Right lobe of liver (tissue), 6 donors: ENCODE data around the gene B3GNT8. TPM values are rescaled to one million over a fixed set of nuclear protein-coding genes. Genes with fewer than 3 reads are reported as not detected.

ENCODE experiments used
- ATAC-seq, 4 donors: fragments of 200-7000 bp; cut with Tn5 transposase; one replicate each; pipeline ENCODE4 v1.9.1; 2020; ENCODE audit warnings: mild to moderate bottlenecking in 4 of 4, moderate library complexity in 4 of 4
- DNase-seq, 3 donors: peaks; one replicate each; pipeline ENCODE4 v3.0.0-alpha.2; 2020
- H3K27ac ChIP-seq, 3 donors: fragments of 200-600 bp; one replicate each; pipeline ENCODE4 v1.8.0; 2022
- H3K27me3 ChIP-seq, 2 donors: fragments of 200-600 bp; one replicate each; pipeline ENCODE4 v1.8.0; 2022
- H3K36me3 ChIP-seq, 4 donors: fragments of 200-600 bp; sonication (generic) in 1 of 4; one replicate each; pipeline versions ENCODE4 v1.5.1 to v1.8.0; 2017 to 2022; ENCODE audit warnings: control low read depth in 1 of 4
- H3K4me1 ChIP-seq, 4 donors: fragments of 200-600 bp; sonication (generic) in 1 of 4; one replicate each; pipeline versions ENCODE4 v1.5.1 to v1.8.0; 2017 to 2022; ENCODE audit warnings: control low read depth in 1 of 4
- H3K4me3 ChIP-seq, 3 donors: fragments of 200-600 bp; one replicate each; pipeline ENCODE4 v1.8.0; 2022
- H3K9me3 ChIP-seq, 4 donors: fragments of 200-600 bp; sonication (generic) in 1 of 4; one replicate each; pipeline versions ENCODE4 v1.5.1 to v1.8.0; 2017 to 2022; ENCODE audit warnings: control low read depth in 1 of 4
- POLR2A ChIP-seq: fragments of 450-650 bp; IDR thresholded peaks from one replicate; pipeline ENCODE4 v1.6.1; 2017; ENCODE audit warnings: antibody characterized with exemption, mild to moderate bottlenecking
- WGBS: methylation state at CpG from one replicate; pipeline ENCODE4 v1.1.6; 2018; ENCODE audit warnings: low coverage, low lambda C conversion rate; ENCODE audit not compliant: insufficient coverage; ENCODE audit errors: missing lambda C conversion rate; 5-methylcytosine and 5-hydroxymethylcytosine counted together
- intact Hi-C, 2 donors: fragments of 100-400 bp; cut with DNase I; formaldehyde crosslinking; loops; one replicate each; pipeline versions ENCODE4 v1.11.2 to v1.14.1; 2022
- total RNA-seq, 6 experiments: library from RNA; depleted of rRNA in 2 of 6; stranded (reverse); fragments of >200 nt in 2 of 6; fragmentation: NEBNext Ultra II Directional in 3 of 6; extraction: Animal tissue kit (Norgen Biotek cat#: 25700) in 3 of 6; gene quantifications; one replicate each; pipeline versions ENCODE4 v1.1.0 to v1.2.4, GENCODE V29; 2016 to 2023
- TF ChIP-seq, protein P1 (sequence below), 4 donors: fragments of 200-600 bp in 3 of 4; fragments of 450-650 bp in 1 of 4; IDR thresholded peaks; one replicate each; pipeline versions ENCODE4 v1.5.1 to v1.8.0; 2016 to 2022; ENCODE audit warnings: antibody characterized with exemption in 4 of 4, mild to moderate bottlenecking in 2 of 4
- donor health status: DM: no; HTN: yes; CAD: no.
- donor health status: DM: no; HTN: no; CAD: no.
- donor health status: DM: no; HTN: no; CAD: no.
- donor health status: DM: no; HTN: yes; CAD: no.
- donor health status: DM: no; HTN: yes; CAD: no.

Gene B3GNT8
- total RNA-seq, 6 experiments from 2014 or later, result 0.50 to 1.2 (median 0.63) TPM

DNA sequence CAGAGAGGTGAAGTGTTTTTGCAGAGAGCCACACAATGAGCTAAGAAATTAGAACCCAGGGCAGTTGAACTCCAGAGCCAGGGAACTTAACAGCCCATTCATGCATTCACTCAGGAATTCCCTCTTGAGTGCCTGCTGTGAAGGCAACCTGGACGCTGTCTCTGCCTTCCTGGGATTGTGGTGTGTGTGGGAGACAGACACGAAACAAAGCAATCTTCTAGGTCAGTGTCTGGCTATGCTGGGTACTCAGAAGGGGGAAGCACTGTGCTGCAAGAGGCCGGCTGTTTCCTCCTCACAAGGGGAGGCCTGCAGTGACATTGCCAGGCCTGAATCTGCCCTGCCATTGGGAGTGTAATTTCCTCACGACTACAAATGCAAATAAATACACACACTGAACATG lies 19.9 kb downstream of the B3GNT8 start:
- DNase-seq, result no peak

DNA sequence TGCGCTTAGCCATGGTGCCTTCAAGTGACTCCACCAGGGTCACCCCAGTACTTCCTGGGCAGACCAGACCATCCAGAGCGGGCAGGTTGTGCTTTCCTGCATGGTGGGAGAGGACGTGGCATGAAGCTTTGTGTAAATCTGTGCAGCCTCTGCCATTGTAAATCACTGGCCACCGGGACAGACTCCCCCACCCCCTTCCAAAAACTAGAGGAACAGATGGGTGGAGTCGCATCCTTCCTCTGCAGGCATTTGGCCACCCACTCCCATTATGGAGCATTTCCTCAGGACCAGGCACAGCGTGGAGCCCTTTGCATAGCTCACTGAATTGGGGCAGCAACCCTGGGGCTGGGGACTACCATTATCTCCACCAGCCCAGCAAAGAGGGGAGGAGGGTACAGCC lies 21.4 kb downstream of the B3GNT8 start:
- H3K36me3 ChIP-seq, result no peaks in the 10 kb centered on the region
- no peak for ATAC-seq
- no peaks in the 10 kb centered on the region for H3K27me3 ChIP-seq
- H3K4me3 ChIP-seq, result no peak overlapping the region
- intact Hi-C loops, result no loop called here
- TF ChIP-seq POLR2A, result no peak
- TF ChIP-seq, protein P1, sequence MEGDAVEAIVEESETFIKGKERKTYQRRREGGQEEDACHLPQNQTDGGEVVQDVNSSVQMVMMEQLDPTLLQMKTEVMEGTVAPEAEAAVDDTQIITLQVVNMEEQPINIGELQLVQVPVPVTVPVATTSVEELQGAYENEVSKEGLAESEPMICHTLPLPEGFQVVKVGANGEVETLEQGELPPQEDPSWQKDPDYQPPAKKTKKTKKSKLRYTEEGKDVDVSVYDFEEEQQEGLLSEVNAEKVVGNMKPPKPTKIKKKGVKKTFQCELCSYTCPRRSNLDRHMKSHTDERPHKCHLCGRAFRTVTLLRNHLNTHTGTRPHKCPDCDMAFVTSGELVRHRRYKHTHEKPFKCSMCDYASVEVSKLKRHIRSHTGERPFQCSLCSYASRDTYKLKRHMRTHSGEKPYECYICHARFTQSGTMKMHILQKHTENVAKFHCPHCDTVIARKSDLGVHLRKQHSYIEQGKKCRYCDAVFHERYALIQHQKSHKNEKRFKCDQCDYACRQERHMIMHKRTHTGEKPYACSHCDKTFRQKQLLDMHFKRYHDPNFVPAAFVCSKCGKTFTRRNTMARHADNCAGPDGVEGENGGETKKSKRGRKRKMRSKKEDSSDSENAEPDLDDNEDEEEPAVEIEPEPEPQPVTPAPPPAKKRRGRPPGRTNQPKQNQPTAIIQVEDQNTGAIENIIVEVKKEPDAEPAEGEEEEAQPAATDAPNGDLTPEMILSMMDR (IDR thresholded peaks at IDR 0.05), result no peak
- peaks cover 0 to 25% (median 8%) of the 10 kb centered on the region in 4 donors for H3K4me1 ChIP-seq
- DNase-seq, result no peak
- no peak overlapping the region for H3K27ac ChIP-seq
- H3K9me3 ChIP-seq, result no peaks in the 10 kb centered on the region
- WGBS, result 71% methylated on average over 1 of the region's 6 CpGs

More for the DNA sequence above, 19.9 kb downstream of the B3GNT8 start:
- Histone ChIP-seq H3K27ac (no peak overlapping the region), H3K27me3 (no peaks in the 10 kb centered on the region), H3K4me1 (peaks cover 0 to 25% (median 8%) of the 10 kb centered on the region in 4 donors), H3K9me3 (no peaks in the 10 kb centered on the region), H3K4me3 (no peak overlapping the region), H3K36me3 (no peaks in the 10 kb centered on the region)
- intact Hi-C loops, result no loop called here
- peak in 2 of 4 donors; percentile 17 to 54 for ATAC-seq
- 40% methylated on average over 4 of the region's 4 CpGs for WGBS
- no peak for TF ChIP-seq POLR2A
- TF ChIP-seq, protein P1 (IDR thresholded peaks at IDR 0.05), result no peak

DNA sequence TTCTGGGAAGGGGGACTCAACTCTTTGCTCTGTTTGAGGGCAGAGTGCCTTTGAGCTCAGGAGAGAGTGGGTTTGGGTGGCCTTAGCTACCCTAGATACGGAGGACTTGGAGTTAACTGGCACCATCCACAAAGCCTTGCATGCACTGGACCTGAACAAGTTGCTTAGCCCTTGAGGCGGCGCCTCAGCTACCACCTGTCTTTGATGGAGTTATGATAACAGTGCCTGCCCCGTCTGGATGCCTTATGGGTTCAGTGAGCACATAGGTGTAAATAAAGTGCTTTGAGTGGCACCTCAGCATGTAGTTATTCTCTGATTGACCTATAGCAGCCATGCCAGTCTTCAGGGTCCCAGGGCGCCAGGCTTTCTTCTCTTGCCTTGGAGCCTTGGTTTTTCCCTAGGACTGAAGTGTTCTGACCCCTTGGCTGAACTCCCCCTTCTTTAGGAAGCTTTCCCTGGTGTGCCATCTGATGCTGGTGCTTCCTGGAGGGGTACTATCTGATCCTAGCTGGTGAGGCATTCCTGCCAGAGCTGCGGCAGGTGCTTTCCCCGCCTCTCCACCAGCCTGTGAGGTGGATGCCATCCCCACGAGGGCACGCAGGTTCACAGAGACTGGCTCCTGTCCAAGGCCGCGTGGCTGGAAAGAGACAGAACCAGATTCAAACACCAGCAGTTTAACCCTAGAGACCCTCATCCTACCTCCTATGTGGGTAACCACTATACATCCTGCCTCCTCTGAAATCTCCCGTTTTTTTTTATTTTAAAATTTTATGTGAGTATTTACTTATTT lies 23.8 kb downstream of the B3GNT8 start:
- peak in 2 of 4 donors; percentile 18 to 48 for ATAC-seq

DNA sequence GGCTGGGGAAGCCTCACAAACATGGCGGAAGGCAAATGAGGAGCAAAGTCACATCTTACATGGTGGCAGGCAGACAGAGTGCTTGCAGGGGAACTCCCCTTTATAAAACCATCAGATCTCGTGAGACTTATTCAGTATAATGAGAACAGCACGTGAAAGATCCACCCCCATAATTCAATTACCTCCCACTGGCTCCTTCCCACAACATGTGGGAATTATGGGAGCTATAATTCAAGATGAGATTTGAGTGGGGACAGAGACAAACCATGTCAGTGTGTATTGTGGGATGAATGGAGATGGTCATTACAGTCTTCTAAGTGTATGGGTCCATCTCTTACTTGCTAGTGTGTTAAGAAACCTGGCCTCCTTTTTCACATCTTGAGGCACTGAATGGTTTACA lies 25.2 kb downstream of the B3GNT8 start:
- ATAC-seq (no peak), DNase-seq (no peak)
- no peaks in the 10 kb centered on the region for H3K9me3 ChIP-seq
- H3K36me3 ChIP-seq, result no peaks in the 10 kb centered on the region
- no peak overlapping the region for H3K4me3 ChIP-seq
- TF ChIP-seq, protein P1 (IDR thresholded peaks at IDR 0.05), result no peak
- no peak for TF ChIP-seq POLR2A
- H3K27me3 ChIP-seq, result no peaks in the 10 kb centered on the region
- intact Hi-C loops, result no loop called here
- H3K27ac ChIP-seq, result no peak overlapping the region
- WGBS, result 80% methylated on average over 3 of the region's 3 CpGs
- H3K4me1 ChIP-seq, result peaks cover 0 to 16% (median 4%) of the 10 kb centered on the region in 4 donors

More for the DNA sequence above, 23.8 kb downstream of the B3GNT8 start:
- peak in 1 of 3 donors; percentile 27 for DNase-seq
- Histone ChIP-seq H3K4me1 (peaks cover 0 to 14% (median 3%) of the 10 kb centered on the region in 4 donors), H3K36me3 (no peaks in the 10 kb centered on the region), H3K27ac (no peak overlapping the region), H3K4me3 (no peak overlapping the region), H3K9me3 (no peaks in the 10 kb centered on the region), H3K27me3 (no peaks in the 10 kb centered on the region)
- TF ChIP-seq, protein P1 (IDR thresholded peaks at IDR 0.05), result no peak
- TF ChIP-seq POLR2A, result no peak
- intact Hi-C loops, result no loop called here
- WGBS, result 44% methylated on average over 9 of the region's 12 CpGs
